HepG2 (cell line): ENCODE results near the gene KRTAP5-9. TPM values are rescaled to one million over a fixed set of nuclear protein-coding genes. Genes with fewer than 3 reads are reported as not detected.

Experiments used
- ARID4A ChIP-seq: sonication (generic); formaldehyde crosslinking; IDR thresholded peaks from 2 replicates; pipeline ENCODE4 v1.5.0; 2020; ENCODE audit warnings: mild to moderate bottlenecking, missing genetic modification reagents, borderline replicate concordance
- ATF2 ChIP-seq: sonication (generic); formaldehyde crosslinking; IDR thresholded peaks from 2 replicates; pipeline ENCODE4 v1.4.0; 2020; ENCODE audit warnings: missing genetic modification reagents
- ATF4 ChIP-seq, 2 experiments: fragments of 450-650 bp in 1 of 2; sonication (generic) in 1 of 2; formaldehyde crosslinking; IDR thresholded peaks; 2 replicates each; pipeline versions ENCODE4 v1.5.0 to v1.8.0; 2020 to 2022; ENCODE audit warnings: mild to moderate bottlenecking in 1 of 2, missing genetic modification reagents in 1 of 2
- ATF6 ChIP-seq: sonication (generic); formaldehyde crosslinking; conservative IDR thresholded peaks from 2 replicates; pipeline ENCODE4 v1.4.0; 2020; ENCODE audit warnings: missing genetic modification reagents
- CC2D1A ChIP-seq: sonication (generic); formaldehyde crosslinking; IDR thresholded peaks from 2 replicates; pipeline ENCODE4 v1.8.1; 2023; ENCODE audit warnings: mild to moderate bottlenecking, missing genetic modification reagents
- E2F1 ChIP-seq: sonication (generic); formaldehyde crosslinking; IDR thresholded peaks from 2 replicates; pipeline ENCODE4 v1.5.0; 2020; ENCODE audit warnings: missing genetic modification reagents
- HINFP ChIP-seq: sonication (generic); formaldehyde crosslinking; IDR thresholded peaks from 2 replicates; pipeline ENCODE4 v1.4.0; 2020; ENCODE audit warnings: low read depth, mild to moderate bottlenecking, missing genetic modification reagents
- KLF6 ChIP-seq: IDR thresholded peaks from 2 replicates; pipeline ENCODE4 v1.8.0; 2016; ENCODE audit warnings: missing biosample characterization, missing genetic modification reagents
- SP140L ChIP-seq: sonication (generic); formaldehyde crosslinking; IDR thresholded peaks from 2 replicates; pipeline ENCODE4 v1.4.0; 2020; ENCODE audit warnings: missing genetic modification reagents, borderline replicate concordance
- TCF7 ChIP-seq: sonication (generic); IDR thresholded peaks from 2 replicates; pipeline ENCODE4 v1.6.1; 2016; ENCODE audit warnings: antibody characterized with exemption, low read depth
- TOE1 ChIP-seq: sonication (generic); formaldehyde crosslinking; IDR thresholded peaks from 2 replicates; pipeline ENCODE4 v1.4.0; 2020; ENCODE audit warnings: mild to moderate bottlenecking, missing genetic modification reagents
- ZNF343 ChIP-seq: sonication (generic); formaldehyde crosslinking; IDR thresholded peaks from 2 replicates; pipeline ENCODE4 v1.4.0; 2020; ENCODE audit warnings: mild to moderate bottlenecking, missing genetic modification reagents
- ZNF430 ChIP-seq: sonication (generic); formaldehyde crosslinking; IDR thresholded peaks from 2 replicates; pipeline ENCODE4 v1.9.0; 2021; ENCODE audit warnings: mild to moderate bottlenecking, missing genetic modification reagents
- ZNF446 ChIP-seq: sonication (generic); formaldehyde crosslinking; IDR thresholded peaks from 2 replicates; pipeline ENCODE4 v1.5.0; 2020; ENCODE audit warnings: mild to moderate bottlenecking, missing genetic modification reagents
- ZNF660 ChIP-seq: sonication (generic); formaldehyde crosslinking; IDR thresholded peaks from 2 replicates; pipeline ENCODE4 v1.5.1; 2020; ENCODE audit warnings: mild to moderate bottlenecking, low read depth, missing genetic modification reagents, borderline replicate concordance
- ZNF766 ChIP-seq: sonication (generic); formaldehyde crosslinking; IDR thresholded peaks from 2 replicates; pipeline ENCODE4 v1.5.0; 2020; ENCODE audit warnings: missing genetic modification reagents, borderline replicate concordance
- ZSCAN20 ChIP-seq: sonication (generic); formaldehyde crosslinking; IDR thresholded peaks from 2 replicates; pipeline ENCODE4 v1.4.0; 2020; ENCODE audit warnings: missing genetic modification reagents, mild to moderate bottlenecking, borderline replicate concordance
- polyA plus RNA-seq, 8 experiments: library from polyadenylated mRNA; depleted of rRNA in 3 of 8; stranded (reverse) in 7 of 8; unstranded in 1 of 8; fragments of >200 nt; fragmentation: Illumina TruSeq in 4 of 8; extraction: Trizol in 4 of 8; gene quantifications; 2 replicates each; pipeline versions ENCODE4 v1.2.1 to v1.2.3, GENCODE V29; 2011 to 2016; ENCODE audit warnings: low read depth in 4 of 8, missing spikeins in 1 of 8, mixed read lengths in 1 of 8; ENCODE audit not compliant: insufficient read depth in 1 of 8
- total RNA-seq, 5 experiments: library from RNA; depleted of rRNA; stranded (reverse); fragments of >200 nt; fragmentation: Illumina TruSeq; extraction: Trizol; gene quantifications; 2 replicates each; pipeline ENCODE4 v1.2.3, GENCODE V29; 2016; ENCODE audit warnings: low read depth in 1 of 5

The KRTAP5-9 gene
- total and polyA plus RNA-seq, 2 of the 13 experiments (the other 11 are each of a cell fraction or from before 2014, with no cell fraction given): 0.09 TPM; not detected in 1

GRCh38 chr11:71525938-71526495, 22.2 kb upstream of the KRTAP5-9 start (continued):
- TF ChIP-seq ATF6: no peak
- TF ChIP-seq ZNF446 (CRISPR knock-in tag): no peak
- TF ChIP-seq ZNF343 (CRISPR knock-in tag): no peak
- no peak for TF ChIP-seq CC2D1A (CRISPR knock-in tag)
- TF ChIP-seq ZSCAN20 (CRISPR knock-in tag): no peak
- no peak for TF ChIP-seq HINFP (CRISPR knock-in tag)
- no peak for TF ChIP-seq ZNF660
- TF ChIP-seq ZNF766 (CRISPR knock-in tag): no peak
- TF ChIP-seq TCF7: peak; percentile 30; the same call in 1 of the 2 replicates
- no peak for TF ChIP-seq E2F1
- TF ChIP-seq ARID4A (CRISPR knock-in tag): no peak
- no peak for TF ChIP-seq ATF2 (CRISPR knock-in tag)
- TF ChIP-seq ZNF430: peak; percentile 47; the same call in 1 of the 2 replicates
- no peak for TF ChIP-seq SP140L (CRISPR knock-in tag)
- no peak for TF ChIP-seq TOE1 (CRISPR knock-in tag)
- TF ChIP-seq ATF4 (CRISPR knock-in tag; IDR thresholded peaks at IDR 0.05): no peak
- no peak for TF ChIP-seq KLF6
